HepG2 (cell line): ENCODE measurements around the gene ZFPM1.

Experiments
- HCFC1 ChIP-seq: fragments of 150-350 bp; IDR thresholded peaks from 2 replicates; pipeline ENCODE4 v1.6.1; 2014; ENCODE audit warnings: low read depth, low read length
- KAT2B ChIP-seq: fragments of 150-350 bp; IDR thresholded peaks from 2 replicates; pipeline ENCODE4 v1.6.1; 2014; ENCODE audit warnings: low read depth, low read length, borderline replicate concordance
- MAZ ChIP-seq, 2 experiments: sonication (generic) in 1 of 2; formaldehyde crosslinking in 1 of 2; IDR thresholded peaks; 2 replicates each; pipeline versions ENCODE4 v1.5.0 to v1.6.1; 2012 to 2020; ENCODE audit warnings: low read depth in 2 of 2, mild to moderate bottlenecking in 2 of 2, borderline replicate concordance in 1 of 2, improper control_type of control experiment in 1 of 2, low read length in 1 of 2, missing genetic modification reagents in 1 of 2, moderate library complexity in 1 of 2
- MTA1 ChIP-seq: sonication (generic); formaldehyde crosslinking; IDR thresholded peaks from 2 replicates; pipeline ENCODE4 v1.4.0; 2020; ENCODE audit warnings: missing genetic modification reagents, mild to moderate bottlenecking, borderline replicate concordance
- NFYB ChIP-seq: sonication (generic); formaldehyde crosslinking; IDR thresholded peaks from 2 replicates; pipeline ENCODE4 v1.4.0; 2020; ENCODE audit warnings: missing genetic modification reagents
- ZFYVE20 ChIP-seq: sonication (generic); formaldehyde crosslinking; IDR thresholded peaks from 2 replicates; pipeline ENCODE4 v1.8.0; 2023; ENCODE audit warnings: low read depth, mild to moderate bottlenecking, moderate library complexity, missing genetic modification reagents, borderline replicate concordance
- TF ChIP-seq, protein P1 (sequence below): sonication (generic); formaldehyde crosslinking; IDR thresholded peaks from 2 replicates; pipeline ENCODE4 v1.5.0; 2020; ENCODE audit warnings: mild to moderate bottlenecking, missing genetic modification reagents, moderate library complexity
- TF ChIP-seq, protein P2 (sequence below): sonication (generic); formaldehyde crosslinking; IDR thresholded peaks from 2 replicates; pipeline ENCODE4 v1.4.0; 2020; ENCODE audit warnings: low read depth, mild to moderate bottlenecking, missing genetic modification reagents

DNA sequence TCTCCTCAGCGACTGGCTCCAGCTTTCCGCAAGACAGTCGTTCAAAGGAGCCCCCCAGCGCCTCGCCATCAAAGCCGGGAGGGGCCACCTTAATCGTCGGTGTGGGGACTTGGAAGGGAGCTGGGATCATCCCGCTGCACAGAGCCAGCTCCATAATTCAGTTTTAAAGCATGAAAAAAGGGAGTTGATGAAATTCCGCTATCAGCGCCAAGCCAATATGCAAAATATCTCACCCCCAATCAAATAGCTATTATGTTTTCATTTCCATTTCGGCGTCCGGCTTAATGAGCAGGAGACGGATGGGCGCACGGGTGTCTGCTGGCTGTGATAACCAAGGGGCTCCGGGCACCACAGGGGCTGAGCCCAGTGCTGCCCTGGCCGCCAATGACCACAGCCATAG, 27.7 kb downstream of the ZFPM1 start:
- TF ChIP-seq NFYB (CRISPR knock-in tag) (no peak), HCFC1 (no peak), MTA1 (CRISPR knock-in tag) (no peak), ZFYVE20 (no peak), MAZ (IDR thresholded peaks at IDR 0.05; ENCODE audit: borderline replicate concordance, low read depth, low read length) (no peak), MAZ (CRISPR knock-in tag; IDR thresholded peaks at IDR 0.05; ENCODE audit: low read depth) (no peak), KAT2B (no peak)
- TF ChIP-seq, protein P1, sequence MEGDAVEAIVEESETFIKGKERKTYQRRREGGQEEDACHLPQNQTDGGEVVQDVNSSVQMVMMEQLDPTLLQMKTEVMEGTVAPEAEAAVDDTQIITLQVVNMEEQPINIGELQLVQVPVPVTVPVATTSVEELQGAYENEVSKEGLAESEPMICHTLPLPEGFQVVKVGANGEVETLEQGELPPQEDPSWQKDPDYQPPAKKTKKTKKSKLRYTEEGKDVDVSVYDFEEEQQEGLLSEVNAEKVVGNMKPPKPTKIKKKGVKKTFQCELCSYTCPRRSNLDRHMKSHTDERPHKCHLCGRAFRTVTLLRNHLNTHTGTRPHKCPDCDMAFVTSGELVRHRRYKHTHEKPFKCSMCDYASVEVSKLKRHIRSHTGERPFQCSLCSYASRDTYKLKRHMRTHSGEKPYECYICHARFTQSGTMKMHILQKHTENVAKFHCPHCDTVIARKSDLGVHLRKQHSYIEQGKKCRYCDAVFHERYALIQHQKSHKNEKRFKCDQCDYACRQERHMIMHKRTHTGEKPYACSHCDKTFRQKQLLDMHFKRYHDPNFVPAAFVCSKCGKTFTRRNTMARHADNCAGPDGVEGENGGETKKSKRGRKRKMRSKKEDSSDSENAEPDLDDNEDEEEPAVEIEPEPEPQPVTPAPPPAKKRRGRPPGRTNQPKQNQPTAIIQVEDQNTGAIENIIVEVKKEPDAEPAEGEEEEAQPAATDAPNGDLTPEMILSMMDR: no peak
- TF ChIP-seq, protein P2, sequence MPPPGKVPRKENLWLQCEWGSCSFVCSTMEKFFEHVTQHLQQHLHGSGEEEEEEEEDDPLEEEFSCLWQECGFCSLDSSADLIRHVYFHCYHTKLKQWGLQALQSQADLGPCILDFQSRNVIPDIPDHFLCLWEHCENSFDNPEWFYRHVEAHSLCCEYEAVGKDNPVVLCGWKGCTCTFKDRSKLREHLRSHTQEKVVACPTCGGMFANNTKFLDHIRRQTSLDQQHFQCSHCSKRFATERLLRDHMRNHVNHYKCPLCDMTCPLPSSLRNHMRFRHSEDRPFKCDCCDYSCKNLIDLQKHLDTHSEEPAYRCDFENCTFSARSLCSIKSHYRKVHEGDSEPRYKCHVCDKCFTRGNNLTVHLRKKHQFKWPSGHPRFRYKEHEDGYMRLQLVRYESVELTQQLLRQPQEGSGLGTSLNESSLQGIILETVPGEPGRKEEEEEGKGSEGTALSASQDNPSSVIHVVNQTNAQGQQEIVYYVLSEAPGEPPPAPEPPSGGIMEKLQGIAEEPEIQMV: no peak
